Measurements from ENCODE around the gene IL1RL1. TPM values are rescaled to one million over a fixed set of nuclear protein-coding genes. Genes with fewer than 3 reads are reported as not detected.
A peak's percentile ranks its signal among the peaks of the same experiment; 100 is the strongest.

Gene IL1RL1
- polyA plus RNA-seq, 2 of the 4 experiments (the other 2 are of a cell fraction) = 0.04 to 0.84 TPM

DNA sequence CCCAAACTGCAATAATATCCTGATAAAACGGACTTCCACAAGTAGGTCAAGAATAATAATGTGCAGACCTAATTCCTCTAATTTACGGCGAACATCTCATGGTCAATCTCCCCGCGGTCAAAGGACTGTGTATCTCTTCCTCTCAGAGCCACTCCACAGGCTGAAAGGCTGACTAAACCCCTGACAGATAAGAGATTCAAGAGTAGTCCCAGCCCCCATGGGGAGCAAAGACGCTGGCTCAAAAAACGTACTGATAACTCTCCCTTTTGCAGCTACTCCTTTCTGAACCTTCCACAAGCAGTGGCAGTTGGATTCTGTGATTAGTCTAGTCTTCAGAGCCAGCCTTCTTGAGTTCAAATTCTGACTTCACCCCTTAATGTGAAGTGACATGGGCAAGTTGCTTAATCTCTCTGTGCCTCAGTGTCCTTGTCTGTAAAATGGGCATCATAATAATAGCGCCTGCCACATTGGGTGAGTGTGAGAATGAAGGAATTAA lies 24.6 kb downstream of the IL1RL1 start:
- H3K4me3 ChIP-seq = no peak overlapping the region
- ChIA-PET POLR2A (no interaction called here), CTCF (interaction anchor here (0.5 to 1.6 kb wide), 4 partner anchors 20 to 500 kb away, joined by 3 to 5 read pairs (median 3); partner anchors contain the start of gene IL18R1)
- peaks cover 20% of the 10 kb centered on the region for H3K4me1 ChIP-seq
- H3K27ac ChIP-seq = no peak overlapping the region; a peak in 1 of 6 replicates
- 81% methylated on average over 8 of the region's 8 CpGs for WGBS (ENCODE audit: missing lambda C conversion rate)
- DNase-seq (ENCODE audit: low read depth in 1 of 2, low spot score in 1 of 2) = no peak
- no peak for FAIRE-seq
- no peak for TF ChIP-seq HEYL (CRISPR knock-in tag; IDR thresholded peaks at IDR 0.05)
- TF ChIP-seq, protein P1, sequence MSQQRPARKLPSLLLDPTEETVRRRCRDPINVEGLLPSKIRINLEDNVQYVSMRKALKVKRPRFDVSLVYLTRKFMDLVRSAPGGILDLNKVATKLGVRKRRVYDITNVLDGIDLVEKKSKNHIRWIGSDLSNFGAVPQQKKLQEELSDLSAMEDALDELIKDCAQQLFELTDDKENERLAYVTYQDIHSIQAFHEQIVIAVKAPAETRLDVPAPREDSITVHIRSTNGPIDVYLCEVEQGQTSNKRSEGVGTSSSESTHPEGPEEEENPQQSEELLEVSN (IDR thresholded peaks at IDR 0.05; ENCODE audit: borderline replicate concordance, low read depth) = no peak
- TF ChIP-seq NFE2L2 (conservative IDR thresholded peaks at IDR 0.05; ENCODE audit: low read length) = no peak
- TF ChIP-seq FOXS1 (CRISPR knock-in tag; IDR thresholded peaks at IDR 0.05) = no peak
- no peak for TF ChIP-seq HOXA7 (CRISPR knock-in tag; IDR thresholded peaks at IDR 0.05)
- TF ChIP-seq, protein P2, sequence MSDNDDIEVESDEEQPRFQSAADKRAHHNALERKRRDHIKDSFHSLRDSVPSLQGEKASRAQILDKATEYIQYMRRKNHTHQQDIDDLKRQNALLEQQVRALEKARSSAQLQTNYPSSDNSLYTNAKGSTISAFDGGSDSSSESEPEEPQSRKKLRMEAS (IDR thresholded peaks at IDR 0.05) = no peak
- no peak for TF ChIP-seq POLR2AphosphoS2 (conservative IDR thresholded peaks at IDR 0.05; ENCODE audit: low read length)
- TF ChIP-seq, protein P3, sequence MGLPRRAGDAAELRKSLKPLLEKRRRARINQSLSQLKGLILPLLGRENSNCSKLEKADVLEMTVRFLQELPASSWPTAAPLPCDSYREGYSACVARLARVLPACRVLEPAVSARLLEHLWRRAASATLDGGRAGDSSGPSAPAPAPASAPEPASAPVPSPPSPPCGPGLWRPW (IDR thresholded peaks at IDR 0.05) = no peak
- no peak for TF ChIP-seq ESRRA (IDR thresholded peaks at IDR 0.05; ENCODE audit: borderline replicate concordance, low read length)
- TF ChIP-seq, protein P4, sequence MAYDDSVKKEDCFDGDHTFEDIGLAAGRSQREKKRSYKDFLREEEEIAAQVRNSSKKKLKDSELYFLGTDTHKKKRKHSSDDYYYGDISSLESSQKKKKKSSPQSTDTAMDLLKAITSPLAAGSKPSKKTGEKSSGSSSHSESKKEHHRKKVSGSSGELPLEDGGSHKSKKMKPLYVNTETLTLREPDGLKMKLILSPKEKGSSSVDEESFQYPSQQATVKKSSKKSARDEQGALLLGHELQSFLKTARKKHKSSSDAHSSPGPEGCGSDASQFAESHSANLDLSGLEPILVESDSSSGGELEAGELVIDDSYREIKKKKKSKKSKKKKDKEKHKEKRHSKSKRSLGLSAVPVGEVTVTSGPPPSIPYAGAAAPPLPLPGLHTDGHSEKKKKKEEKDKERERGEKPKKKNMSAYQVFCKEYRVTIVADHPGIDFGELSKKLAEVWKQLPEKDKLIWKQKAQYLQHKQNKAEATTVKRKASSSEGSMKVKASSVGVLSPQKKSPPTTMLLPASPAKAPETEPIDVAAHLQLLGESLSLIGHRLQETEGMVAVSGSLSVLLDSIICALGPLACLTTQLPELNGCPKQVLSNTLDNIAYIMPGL (CRISPR knock-in tag; IDR thresholded peaks at IDR 0.05; ENCODE audit: borderline replicate concordance) = no peak
- no peak for TF ChIP-seq CBX2 (IDR thresholded peaks at IDR 0.05; ENCODE audit: borderline replicate concordance, low read depth)
- TF ChIP-seq, protein P5, sequence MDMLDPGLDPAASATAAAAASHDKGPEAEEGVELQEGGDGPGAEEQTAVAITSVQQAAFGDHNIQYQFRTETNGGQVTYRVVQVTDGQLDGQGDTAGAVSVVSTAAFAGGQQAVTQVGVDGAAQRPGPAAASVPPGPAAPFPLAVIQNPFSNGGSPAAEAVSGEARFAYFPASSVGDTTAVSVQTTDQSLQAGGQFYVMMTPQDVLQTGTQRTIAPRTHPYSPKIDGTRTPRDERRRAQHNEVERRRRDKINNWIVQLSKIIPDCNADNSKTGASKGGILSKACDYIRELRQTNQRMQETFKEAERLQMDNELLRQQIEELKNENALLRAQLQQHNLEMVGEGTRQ (IDR thresholded peaks at IDR 0.05) = no peak
- no peak for ATAC-seq
- no peaks in the 10 kb centered on the region for H3K9me3 ChIP-seq
- H3K4me2 ChIP-seq = peak overlapping the region; percentile 72; the same call in 1 of the 3 replicates

DNA sequence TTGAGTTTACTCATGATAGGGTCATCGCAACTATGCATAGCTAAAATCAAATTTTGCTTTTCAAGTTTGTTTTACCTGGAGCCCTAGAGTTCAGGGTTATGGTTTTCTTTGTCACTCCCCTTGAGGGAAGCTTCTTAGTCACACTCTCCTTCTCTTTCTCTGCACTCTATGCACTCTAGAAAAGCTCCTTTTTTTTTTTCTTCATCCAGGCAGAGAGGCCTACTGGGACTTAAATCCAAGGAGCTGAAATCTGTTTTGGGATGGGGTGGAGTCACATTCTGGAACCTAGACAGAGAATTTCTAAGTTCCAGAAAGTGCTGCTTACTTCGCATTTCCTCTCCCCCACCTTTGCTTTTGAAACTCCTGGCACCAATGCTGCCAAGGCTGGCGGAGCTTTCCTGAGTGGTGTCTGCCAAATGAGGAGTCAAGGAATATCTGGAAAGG lies 25.2 kb downstream of the IL1RL1 start:
- Histone ChIP-seq H3K27ac (peak overlapping the region in 1 of 2 experiments; percentile 44; a peak in 2 of 6 replicates), H3K4me3 (no peak overlapping the region), H3K4me1 (peaks cover 20% of the 10 kb centered on the region), H3K4me2 (peak overlapping the region; percentile 72), H3K9me3 (no peaks in the 10 kb centered on the region)
- peak in 1 of 2 experiments; percentile 16 for DNase-seq (ENCODE audit: low read depth in 1 of 2, low spot score in 1 of 2)
- 39% methylated on average over 3 of the region's 3 CpGs for WGBS (ENCODE audit: missing lambda C conversion rate)
- no peak for TF ChIP-seq RFX5 (IDR thresholded peaks at IDR 0.05)
- no peak for TF ChIP-seq FOSB (CRISPR knock-in tag; IDR thresholded peaks at IDR 0.05)
- no peak for TF ChIP-seq BHLHE40 (IDR thresholded peaks at IDR 0.05; ENCODE audit: low read depth, low read length)
- TF ChIP-seq, protein P1 (IDR thresholded peaks at IDR 0.05; ENCODE audit: borderline replicate concordance, low read depth) = no peak
- no peak for TF ChIP-seq GATA3 (IDR thresholded peaks at IDR 0.05; ENCODE audit: borderline replicate concordance)
- TF ChIP-seq HOXB13 (CRISPR knock-in tag; IDR thresholded peaks at IDR 0.05; ENCODE audit: low read depth) = no peak
- TF ChIP-seq JUN (IDR thresholded peaks at IDR 0.05) = no peak
- no peak for TF ChIP-seq CTCF (IDR thresholded peaks at IDR 0.05)
- TF ChIP-seq, protein P6, sequence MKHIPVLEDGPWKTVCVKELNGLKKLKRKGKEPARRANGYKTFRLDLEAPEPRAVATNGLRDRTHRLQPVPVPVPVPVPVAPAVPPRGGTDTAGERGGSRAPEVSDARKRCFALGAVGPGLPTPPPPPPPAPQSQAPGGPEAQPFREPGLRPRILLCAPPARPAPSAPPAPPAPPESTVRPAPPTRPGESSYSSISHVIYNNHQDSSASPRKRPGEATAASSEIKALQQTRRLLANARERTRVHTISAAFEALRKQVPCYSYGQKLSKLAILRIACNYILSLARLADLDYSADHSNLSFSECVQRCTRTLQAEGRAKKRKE (CRISPR knock-in tag; IDR thresholded peaks at IDR 0.05; ENCODE audit: low read depth) = no peak
- TF ChIP-seq NPAS2 (CRISPR knock-in tag; IDR thresholded peaks at IDR 0.05; ENCODE audit: borderline replicate concordance) = no peak
- no peak for TF ChIP-seq RARB (CRISPR knock-in tag; IDR thresholded peaks at IDR 0.05)
- ChIA-PET CTCF (interaction anchor here (0.5 to 1.6 kb wide), 5 partner anchors 19 to 501 kb away, joined by 3 to 5 read pairs (median 3); partner anchors contain the start of gene IL18R1), POLR2A (no interaction called here)
- peak; percentile 47 to 63; a peak in 5 of 6 replicates for ATAC-seq
- FAIRE-seq = no peak
